NCI-H226 (cell line): ENCODE measurements around the gene SSTR3.

Experiments
- DNase-seq: peaks from one replicate; pipeline ENCODE4 v3.0.0-alpha.2; 2015

SSTR3 gene

GRCh38 chr22:37163575-37164504, 48.4 kb downstream of the SSTR3 start:
- DNase-seq: no peak

- DNase-seq: no peak
Observed at GRCh38 chr22:37163096-37163489, 49.2 kb downstream of the SSTR3 start.

- no peak for DNase-seq
Observed at GRCh38 chr22:37162221-37163095, 49.8 kb downstream of the SSTR3 start.

GRCh38 chr22:37161443-37161842, 50.8 kb downstream of the SSTR3 start:
- DNase-seq: no peak

- DNase-seq: no peak
Observed at GRCh38 chr22:37160027-37160426, 52.2 kb downstream of the SSTR3 start.

GRCh38 chr22:37158963-37159290, 53.4 kb downstream of the SSTR3 start:
- DNase-seq: no peak

GRCh38 chr22:37157516-37158285, 54.6 kb downstream of the SSTR3 start:
- DNase-seq: peak; percentile 69

- DNase-seq: no peak
Observed at GRCh38 chr22:37156686-37157435, 55.4 kb downstream of the SSTR3 start.

GRCh38 chr22:37155971-37156370, 56.3 kb downstream of the SSTR3 start:
- DNase-seq: no peak

GRCh38 chr22:37154925-37155712, 57.2 kb downstream of the SSTR3 start:
- DNase-seq: peak; percentile 7
